IPS-15b (cell line): Measurements from ENCODE around the gene AP5Z1.
"Not testable (repeated sequence)": the region's sequence is repeated elsewhere in the genome, so short reads cannot be mapped to it uniquely, and the experiment has no call there.

Source experiments
- H3K27me3 ChIP-seq: one replicate; pipeline ENCODE4 v1.6.1; 2013; ENCODE audit warnings: low read length; ENCODE audit not compliant: control insufficient read depth, insufficient read depth
- H3K36me3 ChIP-seq: one replicate; pipeline ENCODE4 v1.6.1; 2013; ENCODE audit warnings: low read length; ENCODE audit not compliant: control insufficient read depth, insufficient read depth
- H3K4me1 ChIP-seq: one replicate; pipeline ENCODE4 v1.6.1; 2013; ENCODE audit warnings: mild to moderate bottlenecking, low read length; ENCODE audit not compliant: control insufficient read depth, insufficient read depth
- H3K4me3 ChIP-seq: one replicate; pipeline ENCODE4 v1.5.1; 2013; ENCODE audit warnings: low read depth, low read length
- H3K9ac ChIP-seq: one replicate; pipeline ENCODE4 v1.6.1; 2013; ENCODE audit warnings: low read depth, mild to moderate bottlenecking, low read length
- H3K9me3 ChIP-seq: one replicate; pipeline ENCODE4 v1.6.1; 2013; ENCODE audit warnings: mild to moderate bottlenecking, low read length; ENCODE audit not compliant: control insufficient read depth, insufficient read depth

AP5Z1 gene

GRCh38 chr7:4793385-4793993 lies 18.1 kb downstream of the AP5Z1 start:
- peaks cover 24% of the 10 kb centered on the region for H3K36me3 ChIP-seq
- H3K9me3 ChIP-seq, H3K4me3 ChIP-seq, H3K4me1 ChIP-seq, H3K27me3 ChIP-seq, H3K9ac ChIP-seq: not testable (repeated sequence)

GRCh38 chr7:4794171-4794570 lies 18.7 kb downstream of the AP5Z1 start:
- H3K9me3 ChIP-seq, H3K4me3 ChIP-seq, H3K27me3 ChIP-seq, H3K9ac ChIP-seq, H3K4me1 ChIP-seq: not testable (repeated sequence)
- peaks cover 18% of the 10 kb centered on the region for H3K36me3 ChIP-seq

- H3K9ac ChIP-seq = no peak overlapping the region
- H3K9me3 ChIP-seq = no peaks in the 10 kb centered on the region
- H3K27me3 ChIP-seq = no peaks in the 10 kb centered on the region
- no peak overlapping the region for H3K4me3 ChIP-seq
- H3K36me3 ChIP-seq = peaks cover 13% of the 10 kb centered on the region
- H3K4me1 ChIP-seq = no peaks in the 10 kb centered on the region
Measured at GRCh38 chr7:4794591-4795350, 19.3 kb downstream of the AP5Z1 start.

GRCh38 chr7:4796453-4796852 lies 21.0 kb downstream of the AP5Z1 start:
- no peaks in the 10 kb centered on the region for H3K27me3 ChIP-seq
- H3K9ac ChIP-seq = no peak overlapping the region
- H3K4me1 ChIP-seq = no peaks in the 10 kb centered on the region
- no peaks in the 10 kb centered on the region for H3K9me3 ChIP-seq
- peaks cover 5% of the 10 kb centered on the region for H3K36me3 ChIP-seq
- no peak overlapping the region for H3K4me3 ChIP-seq

- Histone ChIP-seq H3K4me3 (no peak overlapping the region), H3K9ac (no peak overlapping the region), H3K4me1 (no peaks in the 10 kb centered on the region), H3K9me3 (no peaks in the 10 kb centered on the region), H3K27me3 (no peaks in the 10 kb centered on the region), H3K36me3 (no peaks in the 10 kb centered on the region)
Measured at GRCh38 chr7:4797858-4798705, 22.7 kb downstream of the AP5Z1 start.

GRCh38 chr7:4798706-4799235 lies 23.3 kb downstream of the AP5Z1 start:
- no peaks in the 10 kb centered on the region for H3K9me3 ChIP-seq
- no peak overlapping the region for H3K9ac ChIP-seq
- H3K36me3 ChIP-seq = no peaks in the 10 kb centered on the region
- no peaks in the 10 kb centered on the region for H3K27me3 ChIP-seq
- H3K4me3 ChIP-seq = no peak overlapping the region
- no peaks in the 10 kb centered on the region for H3K4me1 ChIP-seq

- Histone ChIP-seq H3K4me3 (no peak overlapping the region), H3K27me3 (no peaks in the 10 kb centered on the region), H3K9ac (no peak overlapping the region), H3K4me1 (no peaks in the 10 kb centered on the region), H3K36me3 (no peaks in the 10 kb centered on the region), H3K9me3 (no peaks in the 10 kb centered on the region)
Measured at GRCh38 chr7:4799508-4800268, 24.3 kb downstream of the AP5Z1 start.

- Histone ChIP-seq H3K9ac (no peak overlapping the region), H3K4me3 (no peak overlapping the region), H3K9me3 (no peaks in the 10 kb centered on the region), H3K4me1 (no peaks in the 10 kb centered on the region), H3K27me3 (no peaks in the 10 kb centered on the region), H3K36me3 (no peaks in the 10 kb centered on the region)
Measured at GRCh38 chr7:4800487-4800886, 25.1 kb downstream of the AP5Z1 start.

GRCh38 chr7:4800926-4801838 lies 25.8 kb downstream of the AP5Z1 start:
- no peak overlapping the region for H3K9ac ChIP-seq
- H3K9me3 ChIP-seq = no peaks in the 10 kb centered on the region
- H3K27me3 ChIP-seq = no peaks in the 10 kb centered on the region
- H3K4me3 ChIP-seq = no peak overlapping the region
- H3K36me3 ChIP-seq = no peaks in the 10 kb centered on the region
- no peaks in the 10 kb centered on the region for H3K4me1 ChIP-seq

- Histone ChIP-seq H3K9me3 (no peaks in the 10 kb centered on the region), H3K9ac (no peak overlapping the region), H3K4me1 (no peaks in the 10 kb centered on the region), H3K36me3 (no peaks in the 10 kb centered on the region), H3K4me3 (no peak overlapping the region), H3K27me3 (no peaks in the 10 kb centered on the region)
Measured at GRCh38 chr7:4801839-4802231, 26.4 kb downstream of the AP5Z1 start.
